ENCODE data around the gene ZNF423. TPM values are rescaled to one million over a fixed set of nuclear protein-coding genes. Genes with fewer than 3 reads are reported as not detected.

Gene ZNF423
- total RNA-seq, 1 donor from 2014 or later: not detected

DNA sequence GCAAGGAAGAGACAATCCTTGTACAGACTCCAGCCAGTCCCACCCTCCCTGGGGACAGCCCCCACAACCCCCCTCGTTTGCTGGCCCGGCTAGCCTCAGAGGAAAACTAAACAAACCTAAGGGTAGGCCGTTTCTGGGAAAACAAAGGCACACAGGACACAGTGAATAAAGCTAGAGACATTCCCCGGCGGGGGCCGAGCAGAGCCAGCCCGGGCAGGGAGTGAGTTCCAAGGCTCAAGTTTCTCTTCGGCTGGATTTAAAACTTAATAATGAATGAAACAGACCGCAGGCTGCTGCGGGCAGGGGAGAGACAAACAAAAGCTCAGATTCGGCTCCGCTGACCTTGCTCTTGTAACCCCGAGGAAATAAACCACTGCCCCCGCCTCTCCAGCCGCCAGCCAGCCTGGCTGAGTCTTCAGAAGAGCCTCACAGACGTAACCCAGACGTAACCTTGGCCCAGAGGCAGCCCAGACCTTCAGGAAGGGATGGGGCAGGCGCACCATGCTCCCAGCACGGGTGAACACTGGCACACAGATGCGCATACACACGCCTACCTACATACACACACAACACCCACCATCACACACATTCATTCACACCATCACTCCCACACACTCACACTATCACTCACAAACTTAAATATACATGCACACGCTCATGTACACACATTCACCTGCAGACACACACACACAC, 216.0 kb downstream of the ZNF423 start:
- Mint-ChIP-seq H3K4me3 (no peak overlapping the region), H3K4me1 (peaks cover 3% of the 10 kb centered on the region), H3K27me3 (peaks cover 2% of the 10 kb centered on the region), H3K27ac (no peak overlapping the region), H3K36me3 (ENCODE audit: low read depth) (no peaks in the 10 kb centered on the region), H3K9me3 (no peaks in the 10 kb centered on the region)
- no peak for ATAC-seq (ENCODE audit: low read depth)
- intact Hi-C loops (cut with micrococcal nuclease): no loop called here
- ChIA-PET CTCF (no interaction called here), POLR2A (no interaction called here)
- no peak for DNase-seq
- TF ChIP-seq, protein P1, sequence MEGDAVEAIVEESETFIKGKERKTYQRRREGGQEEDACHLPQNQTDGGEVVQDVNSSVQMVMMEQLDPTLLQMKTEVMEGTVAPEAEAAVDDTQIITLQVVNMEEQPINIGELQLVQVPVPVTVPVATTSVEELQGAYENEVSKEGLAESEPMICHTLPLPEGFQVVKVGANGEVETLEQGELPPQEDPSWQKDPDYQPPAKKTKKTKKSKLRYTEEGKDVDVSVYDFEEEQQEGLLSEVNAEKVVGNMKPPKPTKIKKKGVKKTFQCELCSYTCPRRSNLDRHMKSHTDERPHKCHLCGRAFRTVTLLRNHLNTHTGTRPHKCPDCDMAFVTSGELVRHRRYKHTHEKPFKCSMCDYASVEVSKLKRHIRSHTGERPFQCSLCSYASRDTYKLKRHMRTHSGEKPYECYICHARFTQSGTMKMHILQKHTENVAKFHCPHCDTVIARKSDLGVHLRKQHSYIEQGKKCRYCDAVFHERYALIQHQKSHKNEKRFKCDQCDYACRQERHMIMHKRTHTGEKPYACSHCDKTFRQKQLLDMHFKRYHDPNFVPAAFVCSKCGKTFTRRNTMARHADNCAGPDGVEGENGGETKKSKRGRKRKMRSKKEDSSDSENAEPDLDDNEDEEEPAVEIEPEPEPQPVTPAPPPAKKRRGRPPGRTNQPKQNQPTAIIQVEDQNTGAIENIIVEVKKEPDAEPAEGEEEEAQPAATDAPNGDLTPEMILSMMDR (IDR thresholded peaks at IDR 0.05): no peak

DNA sequence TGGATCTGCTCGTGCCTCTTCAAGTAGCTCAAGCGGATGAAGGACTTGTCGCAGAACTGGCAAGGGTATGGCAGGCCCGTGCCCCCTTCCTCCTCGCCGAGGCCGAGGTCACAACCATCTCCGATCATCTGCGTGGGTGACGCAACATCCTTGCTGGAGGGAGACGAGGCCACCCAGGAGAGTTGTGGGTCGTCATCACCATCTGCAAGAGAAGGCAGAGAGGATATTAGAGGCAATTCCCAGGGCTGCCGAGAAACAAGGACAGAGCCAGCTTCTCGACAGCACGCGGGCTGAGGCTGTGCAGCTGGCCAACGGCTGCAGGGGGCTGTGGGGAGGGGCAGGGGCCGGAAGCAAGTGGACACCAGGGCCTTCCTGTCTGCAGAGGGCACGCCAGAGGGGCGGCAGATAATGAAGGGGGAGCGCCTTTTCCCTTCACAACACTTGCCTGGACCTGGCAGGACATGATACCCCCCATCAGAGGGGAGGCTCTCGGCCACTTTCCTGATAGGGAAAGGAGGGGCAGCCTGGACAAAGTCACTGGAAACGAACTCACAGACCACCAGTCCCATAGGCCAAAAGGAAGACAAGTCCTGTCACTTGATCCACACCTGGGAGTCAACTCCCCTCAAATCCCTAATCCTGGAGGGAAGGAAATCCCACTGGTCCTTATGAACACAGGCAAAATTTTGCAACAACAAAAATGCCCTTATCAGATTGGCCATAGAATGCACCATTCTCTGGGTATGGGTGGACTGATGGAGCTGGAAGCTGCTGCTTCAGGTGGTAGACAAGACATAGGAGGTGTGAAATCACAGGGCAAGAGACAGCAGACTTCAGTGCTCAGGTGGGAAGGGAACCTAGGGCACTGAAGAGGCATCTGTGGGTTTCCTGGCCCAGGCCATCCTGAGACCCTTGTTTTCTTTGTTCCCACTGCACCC, 217.0 kb downstream of the ZNF423 start:
- no peak overlapping the region for H3K4me3 Mint-ChIP-seq
- intact Hi-C loops (cut with micrococcal nuclease): no loop called here
- H3K27me3 Mint-ChIP-seq: peaks cover 2% of the 10 kb centered on the region
- no peak for ATAC-seq (ENCODE audit: low read depth)
- ChIA-PET POLR2A (no interaction called here), CTCF (no interaction called here)
- H3K4me1 Mint-ChIP-seq: peaks cover 3% of the 10 kb centered on the region
- no peak for DNase-seq
- no peaks in the 10 kb centered on the region for H3K9me3 Mint-ChIP-seq
- H3K36me3 Mint-ChIP-seq (ENCODE audit: low read depth): no peaks in the 10 kb centered on the region
- TF ChIP-seq, protein P1 (IDR thresholded peaks at IDR 0.05): no peak
- no peak overlapping the region for H3K27ac Mint-ChIP-seq

DNA sequence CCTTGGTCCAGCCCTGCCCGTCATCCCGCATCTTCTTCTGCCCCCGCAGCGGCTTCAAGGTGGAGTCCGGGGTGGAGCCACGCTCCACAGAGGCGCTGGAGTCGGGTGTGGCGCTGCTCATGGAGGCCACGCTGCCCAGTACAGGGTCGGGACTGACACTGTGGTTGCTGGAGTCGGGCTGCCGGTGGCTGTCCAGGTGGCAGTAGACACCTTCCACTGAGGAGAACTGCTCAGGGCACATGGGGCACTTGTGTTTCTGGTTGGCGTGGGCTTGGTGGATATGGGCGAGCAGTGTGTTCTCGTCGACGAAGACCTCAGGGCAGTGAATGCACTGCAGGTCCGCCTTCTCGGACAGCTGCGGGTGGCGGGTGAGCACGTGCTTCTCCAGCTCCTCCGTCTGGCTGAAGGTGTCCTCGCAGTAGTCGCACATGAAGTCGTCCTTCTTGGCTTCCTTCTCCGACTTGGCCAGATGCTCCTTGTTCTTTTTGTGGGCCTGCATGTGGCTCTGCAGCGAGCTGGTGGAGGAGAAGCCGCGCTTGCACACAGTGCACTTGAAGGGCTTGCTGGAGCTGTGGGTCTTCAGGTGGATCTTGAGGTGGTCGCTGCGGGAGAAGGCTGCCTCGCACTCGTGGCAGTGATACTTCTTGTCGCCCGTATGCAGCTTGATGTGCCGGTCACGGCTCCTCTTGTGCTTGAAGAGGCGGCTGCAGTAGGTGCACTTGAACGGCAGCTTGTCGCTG, 217.8 kb downstream of the ZNF423 start:
- Mint-ChIP-seq H3K4me1 (peaks cover 3% of the 10 kb centered on the region), H3K27ac (no peak overlapping the region), H3K27me3 (peaks cover 2% of the 10 kb centered on the region), H3K9me3 (no peaks in the 10 kb centered on the region), H3K4me3 (no peak overlapping the region), H3K36me3 (ENCODE audit: low read depth) (no peaks in the 10 kb centered on the region)
- TF ChIP-seq, protein P1 (IDR thresholded peaks at IDR 0.05): no peak
- POLR2A ChIA-PET: no interaction called here
- ATAC-seq (ENCODE audit: low read depth) (no peak), DNase-seq (no peak)
- intact Hi-C loops (cut with micrococcal nuclease): no loop called here
- CTCF ChIA-PET: no interaction called here

DNA sequence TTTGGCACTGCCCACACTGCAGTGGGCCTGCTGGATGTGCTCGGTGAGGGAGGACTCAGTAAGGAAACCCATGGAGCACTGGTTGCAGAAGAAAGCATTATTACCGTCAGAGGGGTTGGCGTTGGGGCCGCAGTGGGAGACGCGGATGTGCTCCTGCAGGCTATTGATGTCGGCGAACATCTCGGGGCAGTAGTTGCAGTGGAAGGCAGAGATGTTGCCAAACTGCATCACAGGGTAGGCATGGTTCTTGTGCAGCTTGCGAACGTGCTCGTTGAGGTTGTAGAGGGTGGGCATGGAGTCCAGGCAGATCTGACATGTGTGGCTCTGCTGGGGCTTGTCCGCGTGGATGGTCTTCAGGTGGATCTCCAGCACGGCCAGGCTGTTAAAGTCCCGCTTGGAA, 218.4 kb downstream of the ZNF423 start:
- no peak for DNase-seq
- H3K36me3 Mint-ChIP-seq (ENCODE audit: low read depth): no peaks in the 10 kb centered on the region
- TF ChIP-seq, protein P1 (IDR thresholded peaks at IDR 0.05): no peak
- no peaks in the 10 kb centered on the region for H3K9me3 Mint-ChIP-seq
- H3K27ac Mint-ChIP-seq: no peak overlapping the region
- ATAC-seq (ENCODE audit: low read depth): no peak
- ChIA-PET POLR2A (no interaction called here), CTCF (no interaction called here)
- no peak overlapping the region for H3K4me3 Mint-ChIP-seq
- peaks cover 2% of the 10 kb centered on the region for H3K27me3 Mint-ChIP-seq
- intact Hi-C loops (cut with micrococcal nuclease): no loop called here
- H3K4me1 Mint-ChIP-seq: peaks cover 3% of the 10 kb centered on the region

DNA sequence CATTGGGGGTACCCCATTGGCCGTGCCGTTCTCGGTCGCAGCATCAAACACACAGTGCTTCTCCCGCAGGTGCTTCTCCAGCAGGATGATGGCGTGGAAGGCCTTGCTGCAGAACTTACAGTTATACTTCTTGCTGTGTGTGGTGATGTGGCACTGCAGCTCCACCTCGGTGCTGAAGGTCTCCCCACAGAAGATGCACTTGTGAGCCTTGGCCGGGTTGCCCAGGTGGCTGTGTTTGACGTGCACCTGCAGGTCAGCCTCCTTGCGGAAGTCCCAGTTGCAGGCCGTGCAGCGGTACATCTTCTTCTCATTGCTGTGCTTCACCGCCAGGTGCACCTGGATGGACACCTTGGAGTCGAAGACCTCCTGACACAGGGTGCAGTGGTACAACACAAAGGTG, 219.3 kb downstream of the ZNF423 start:
- intact Hi-C loops (cut with micrococcal nuclease): no loop called here
- CTCF ChIA-PET: no interaction called here
- H3K4me3 Mint-ChIP-seq: no peak overlapping the region
- POLR2A ChIA-PET: no interaction called here
- TF ChIP-seq, protein P1 (IDR thresholded peaks at IDR 0.05): no peak
- ATAC-seq (ENCODE audit: low read depth): no peak
- DNase-seq: no peak
- H3K36me3 Mint-ChIP-seq (ENCODE audit: low read depth): no peaks in the 10 kb centered on the region
- peaks cover 3% of the 10 kb centered on the region for H3K4me1 Mint-ChIP-seq
- no peaks in the 10 kb centered on the region for H3K9me3 Mint-ChIP-seq
- H3K27ac Mint-ChIP-seq: no peak overlapping the region
- H3K27me3 Mint-ChIP-seq: peaks cover 2% of the 10 kb centered on the region

Measured in activated B cell treated with CpG ODN at 0.5 μM for 24 hours (primary cell).